Gastrocnemius medialis (tissue), 4 donors: ENCODE results near the gene KCNQ4. TPM values are rescaled to one million over a fixed set of nuclear protein-coding genes. Genes with fewer than 3 reads are reported as not detected.

Experiments used
- ATAC-seq, 2 donors: fragments of 150-250 bp; one replicate each; pipeline ENCODE4 v1.9.1; 2016
- DNase-seq, 2 donors: peaks; one replicate each; pipeline ENCODE4 v3.0.0-alpha.2; 2019
- H3K27ac ChIP-seq, 4 donors: fragments of 200-600 bp; sonication (generic); 1 replicate in 1 of 4; 2 replicates in 3 of 4; pipeline ENCODE4 v1.5.1; 2016 to 2018; ENCODE audit warnings: mild to moderate bottlenecking in 2 of 4, moderate library complexity in 1 of 4
- H3K27me3 ChIP-seq, 3 donors: fragments of 200-600 bp; sonication (generic) in 2 of 3; 1 replicate in 1 of 3; 2 replicates in 2 of 3; pipeline versions ENCODE4 v1.5.1 to v1.6.0; 2016 to 2019; ENCODE audit warnings: mild to moderate bottlenecking in 1 of 3, moderate library complexity in 1 of 3
- H3K36me3 ChIP-seq, 2 donors: fragments of 200-600 bp; sonication (generic) in 1 of 2; one replicate each; pipeline ENCODE4 v1.5.1; 2017 to 2018
- H3K4me1 ChIP-seq, 2 donors: fragments of 200-600 bp; sonication (generic) in 1 of 2; one replicate each; pipeline ENCODE4 v1.5.1; 2016 to 2017; ENCODE audit warnings: mild to moderate bottlenecking in 2 of 2
- H3K4me3 ChIP-seq, 4 donors: fragments of 200-600 bp; sonication (generic) in 3 of 4; 1 replicate in 1 of 4; 2 replicates in 3 of 4; pipeline ENCODE4 v1.5.1; 2016 to 2019; ENCODE audit warnings: mild to moderate bottlenecking in 2 of 4
- H3K9me3 ChIP-seq, 3 donors: fragments of 200-600 bp; sonication (generic) in 2 of 3; 1 replicate in 1 of 3; 2 replicates in 2 of 3; pipeline ENCODE4 v1.5.1; 2016 to 2019
- CTCF ChIP-seq, 5 experiments: fragments of 450-650 bp in 3 of 5; fragments of 200-600 bp in 2 of 5; sonication (generic) in 2 of 5; IDR thresholded peaks in 4 of 5; conservative IDR thresholded peaks in 1 of 5; 1 replicate in 4 of 5; 2 replicates in 1 of 5; pipeline ENCODE4 v1.5.1; 2016 to 2019; ENCODE audit warnings: antibody characterized with exemption in 5 of 5, mild to moderate bottlenecking in 3 of 5, moderate library complexity in 3 of 5
- POLR2A ChIP-seq, 2 donors: fragments of 450-650 bp; IDR thresholded peaks; one replicate each; pipeline ENCODE4 v1.6.1; 2017; ENCODE audit warnings: antibody characterized with exemption in 2 of 2, mild to moderate bottlenecking in 2 of 2, moderate library complexity in 2 of 2
- in situ Hi-C, 4 donors: fragments of 200-750 bp; cut with MboI; loops; one replicate each; pipeline versions ENCODE4 v1.15.0 to v1.8.0; 2017; ENCODE audit warnings: low sequenced_read_pairs in 4 of 4
- intact Hi-C: fragments of 100-400 bp; cut with DNase I; formaldehyde crosslinking; loops from one replicate; pipeline ENCODE4 v1.15.1; 2023; ENCODE audit warnings: low total_unique reads
- total RNA-seq, 4 donors: library from RNA; depleted of rRNA; stranded (reverse); fragments of >200 nt; gene quantifications; one replicate each; pipeline versions ENCODE4 v1.1.0 to v1.2.3, GENCODE V29; 2016

KCNQ4 gene
- total RNA-seq, 4 donors from 2014 or later: 2.9 to 8.2 (median 3.5) TPM

GRCh38 chr1:40762144-40762923 lies 21.3 kb upstream of the KCNQ4 start:
- in situ Hi-C loops: no loop called here
- TF ChIP-seq POLR2A (IDR thresholded peaks at IDR 0.05) (no peak), CTCF (IDR thresholded peaks at IDR 0.05 in 4 of 5, conservative IDR thresholded peaks at IDR 0.05 in 1 of 5) (no peak)
- Histone ChIP-seq H3K36me3 (peaks cover 3 to 65% of the 10 kb centered on the region in 2 donors), H3K27ac (peak overlapping the region in 3 of 4 donors; percentile 33 to 56 (median 55)), H3K9me3 (no peaks in the 10 kb centered on the region), H3K4me1 (peaks cover 28 to 49% of the 10 kb centered on the region in 2 donors), H3K4me3 (no peak overlapping the region), H3K27me3 (no peaks in the 10 kb centered on the region)
- no peak for ATAC-seq
- intact Hi-C loops: no loop called here
- no peak for DNase-seq

- in situ Hi-C loops (no loop called here), intact Hi-C loops (no loop called here)
- Histone ChIP-seq H3K27me3 (no peaks in the 10 kb centered on the region), H3K36me3 (peaks cover 3 to 61% of the 10 kb centered on the region in 2 donors), H3K9me3 (no peaks in the 10 kb centered on the region), H3K27ac (peak overlapping the region; percentile 12 to 71 (median 43)), H3K4me3 (no peak overlapping the region), H3K4me1 (peaks cover 27 to 60% of the 10 kb centered on the region in 2 donors)
- ATAC-seq (no peak), DNase-seq (no peak)
- no peak for TF ChIP-seq CTCF (IDR thresholded peaks at IDR 0.05 in 4 of 5, conservative IDR thresholded peaks at IDR 0.05 in 1 of 5)
Observed at GRCh38 chr1:40763742-40764532, 19.6 kb upstream of the KCNQ4 start.

- intact Hi-C loops: no loop called here
- TF ChIP-seq POLR2A (IDR thresholded peaks at IDR 0.05) (no peak), CTCF (IDR thresholded peaks at IDR 0.05 in 4 of 5, conservative IDR thresholded peaks at IDR 0.05 in 1 of 5) (no peak)
- peak overlapping the region in 2 of 4 donors; percentile 55 to 71 for H3K27ac ChIP-seq
- DNase-seq (no peak), ATAC-seq (no peak)
- H3K36me3 ChIP-seq: peaks cover 3 to 50% of the 10 kb centered on the region in 2 donors
- H3K4me1 ChIP-seq: peaks cover 37 to 70% of the 10 kb centered on the region in 2 donors
- in situ Hi-C loops: no loop called here
- H3K4me3 ChIP-seq: no peak overlapping the region
- no peaks in the 10 kb centered on the region for H3K9me3 ChIP-seq
- H3K27me3 ChIP-seq: no peaks in the 10 kb centered on the region
Observed at GRCh38 chr1:40764981-40765380, 18.6 kb upstream of the KCNQ4 start.

GRCh38 chr1:40766017-40766416 lies 17.6 kb upstream of the KCNQ4 start:
- in situ Hi-C loops: no loop called here

More at GRCh38 chr1:40766017-40766416, 17.6 kb upstream of the KCNQ4 start:
- Histone ChIP-seq H3K4me1 (peaks cover 42 to 69% of the 10 kb centered on the region in 2 donors), H3K27ac (peak overlapping the region in 2 of 4 donors; percentile 26 to 68), H3K9me3 (no peaks in the 10 kb centered on the region), H3K27me3 (no peaks in the 10 kb centered on the region), H3K4me3 (no peak overlapping the region), H3K36me3 (peaks cover 3 to 42% of the 10 kb centered on the region in 2 donors)
- DNase-seq (no peak), ATAC-seq (no peak)
- TF ChIP-seq CTCF (IDR thresholded peaks at IDR 0.05 in 4 of 5, conservative IDR thresholded peaks at IDR 0.05 in 1 of 5): no peak
- no peak for TF ChIP-seq POLR2A (IDR thresholded peaks at IDR 0.05)
- intact Hi-C loops: no loop called here
